ENCODE results near the gene SEC62. TPM values are rescaled to one million over a fixed set of nuclear protein-coding genes. Genes with fewer than 3 reads are reported as not detected.

SEC62 gene
- total and polyA plus RNA-seq, 8 donors = 23.6 to 119 (median 97.1) TPM

- DNase-seq = no peak
- 76 to 77% methylated on average over 3 of the region's 3 CpGs for WGBS, 2 donors
- no peaks in the 10 kb centered on the region for H3K27me3 ChIP-seq
- no peak overlapping the region for H3K4me3 ChIP-seq
- TF ChIP-seq CTCF (IDR thresholded peaks at IDR 0.05) = no peak
- H3K36me3 ChIP-seq = peaks cover 0 to 42% (median 3%) of the 10 kb centered on the region in 3 donors
- FAIRE-seq = no peak
- no peaks in the 10 kb centered on the region for H3K4me1 ChIP-seq
- H3K9me3 ChIP-seq = no peaks in the 10 kb centered on the region
- H3K27ac ChIP-seq = no peak overlapping the region
- ATAC-seq = no peak
- intact Hi-C loops (cut with DNase I) = no loop called here
Measured at GRCh38 chr3:169992156-169992555, 25.5 kb downstream of the SEC62 start.

GRCh38 chr3:169992781-169993180 is 26.2 kb downstream of the SEC62 start:
- no peak overlapping the region for H3K27ac ChIP-seq
- 85% methylated on average over 5 of the region's 5 CpGs for WGBS, 2 donors
- intact Hi-C loops (cut with DNase I) = no loop called here
- H3K4me3 ChIP-seq = no peak overlapping the region
- FAIRE-seq (no peak), ATAC-seq (no peak), DNase-seq (no peak)
- TF ChIP-seq CTCF (IDR thresholded peaks at IDR 0.05) = no peak
- H3K27me3 ChIP-seq = no peaks in the 10 kb centered on the region
- H3K4me1 ChIP-seq = no peaks in the 10 kb centered on the region
- no peaks in the 10 kb centered on the region for H3K9me3 ChIP-seq
- H3K36me3 ChIP-seq = peaks cover 0 to 36% (median 3%) of the 10 kb centered on the region in 3 donors

- no peaks in the 10 kb centered on the region for H3K9me3 ChIP-seq
- no peak for ATAC-seq
- WGBS, 2 donors = 93 to 96% methylated on average over 3 of the region's 3 CpGs
- H3K27me3 ChIP-seq = no peaks in the 10 kb centered on the region
- no peak for FAIRE-seq
- no peak overlapping the region for H3K4me3 ChIP-seq
- intact Hi-C loops (cut with DNase I) = no loop called here
- no peak for TF ChIP-seq CTCF (IDR thresholded peaks at IDR 0.05)
- H3K4me1 ChIP-seq = no peaks in the 10 kb centered on the region
- peaks cover 0 to 27% (median 3%) of the 10 kb centered on the region in 3 donors for H3K36me3 ChIP-seq
- no peak for DNase-seq
- H3K27ac ChIP-seq = no peak overlapping the region
Measured at GRCh38 chr3:169993761-169994160, 27.2 kb downstream of the SEC62 start.

GRCh38 chr3:169996063-169996462 is 29.5 kb downstream of the SEC62 start:
- Histone ChIP-seq H3K36me3 (peaks cover 0 to 22% (median 3%) of the 10 kb centered on the region in 3 donors), H3K4me3 (no peak overlapping the region), H3K9me3 (no peaks in the 10 kb centered on the region), H3K27me3 (no peaks in the 10 kb centered on the region), H3K4me1 (no peaks in the 10 kb centered on the region), H3K27ac (no peak overlapping the region)
- intact Hi-C loops (cut with DNase I) = no loop called here
- no peak for FAIRE-seq
- TF ChIP-seq CTCF (IDR thresholded peaks at IDR 0.05) = no peak
- ATAC-seq = no peak
- DNase-seq = no peak
- WGBS, 2 donors = 96 to 97% methylated on average over 2 of the region's 2 CpGs

DNA sequence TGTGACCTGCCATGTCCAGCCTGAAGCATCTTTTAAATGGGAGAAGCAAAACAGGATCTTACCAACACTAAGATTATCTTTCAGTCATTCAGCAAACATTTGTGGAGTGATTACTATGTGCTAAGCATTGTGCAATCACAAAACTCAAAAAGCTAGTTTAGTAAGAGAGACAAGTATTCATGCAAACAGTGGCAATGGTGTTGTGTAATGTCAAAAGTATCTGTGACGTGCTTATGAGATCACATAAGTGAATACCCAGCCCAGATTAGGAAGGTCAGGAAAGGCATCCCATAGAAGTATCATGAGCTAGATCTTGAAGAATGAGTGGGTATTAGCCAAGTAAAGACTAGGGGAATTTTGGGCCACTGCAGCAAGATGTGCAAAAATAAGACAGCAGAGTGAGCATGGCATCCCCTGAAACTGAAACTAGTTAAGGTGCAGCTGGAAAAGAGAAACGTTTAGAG is 32.1 kb downstream of the SEC62 start:
- Histone ChIP-seq H3K4me3 (no peak overlapping the region), H3K27me3 (no peaks in the 10 kb centered on the region), H3K27ac (no peak overlapping the region), H3K9me3 (no peaks in the 10 kb centered on the region), H3K4me1 (no peaks in the 10 kb centered on the region), H3K36me3 (peaks cover 0 to 7% (median 0%) of the 10 kb centered on the region in 3 donors)
- DNase-seq = no peak
- no peak for FAIRE-seq
- ATAC-seq = no peak
- WGBS, 2 donors = 47 to 68% methylated on average over 2 of the region's 2 CpGs
- intact Hi-C loops (cut with DNase I) = no loop called here
- no peak for TF ChIP-seq CTCF (IDR thresholded peaks at IDR 0.05)
